Epithelial cell of prostate (primary cell): ENCODE data around the gene SLC24A3.

Experiments used
- DNase-seq: peaks from one replicate; pipeline ENCODE4 v3.0.0-alpha.2; 2011; ENCODE audit warnings: low read depth, low spot score
- H3K27ac ChIP-seq: fragments of 450-650 bp; 2 replicates; pipeline ENCODE4 v1.5.1; 2017; ENCODE audit warnings: mild to moderate bottlenecking

SLC24A3 gene

DNA sequence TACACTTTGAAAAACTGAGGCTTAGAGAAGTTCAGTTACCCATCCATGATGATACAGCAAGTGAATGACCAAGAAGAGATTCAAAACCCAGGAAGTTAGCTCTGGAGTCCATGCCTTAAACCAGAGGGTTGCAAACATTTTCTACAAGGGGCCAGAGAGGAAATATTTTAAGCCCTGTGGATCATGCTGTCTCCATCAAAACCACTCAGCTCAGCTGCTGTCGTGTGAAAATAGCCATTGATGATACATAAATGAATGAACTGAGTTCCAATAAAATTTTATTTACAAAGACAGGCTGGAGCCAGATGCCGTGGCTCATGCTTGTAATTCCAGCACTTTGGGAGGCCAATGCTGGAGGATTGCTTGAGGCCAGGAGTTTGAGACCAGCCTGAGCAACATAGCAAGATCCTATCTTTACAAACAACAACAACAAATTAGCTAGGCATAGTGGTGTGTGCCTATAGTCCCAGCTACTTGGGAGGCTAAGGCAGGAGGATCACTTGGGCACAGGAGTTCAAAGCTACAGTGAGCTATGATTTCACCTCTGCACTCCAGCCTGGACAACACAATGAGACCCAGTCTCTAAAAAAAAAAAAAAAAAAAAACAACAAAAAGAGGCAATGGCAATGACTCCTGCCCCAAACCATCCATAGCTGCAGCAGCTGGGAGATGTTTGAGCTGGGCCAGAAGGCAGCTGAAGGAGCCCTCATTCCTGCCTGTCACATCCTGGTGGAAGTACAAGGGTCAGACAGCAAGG, 501.6 kb downstream of the SLC24A3 start:
- no peak overlapping the region for H3K27ac ChIP-seq
- no peak for DNase-seq

- DNase-seq = no peak
- H3K27ac ChIP-seq = no peak overlapping the region
Measured at GRCh38 chr20:19714579-19714840, 502.1 kb downstream of the SLC24A3 start.

GRCh38 chr20:19715986-19716385, 503.5 kb downstream of the SLC24A3 start:
- no peak overlapping the region for H3K27ac ChIP-seq
- DNase-seq = no peak

DNA sequence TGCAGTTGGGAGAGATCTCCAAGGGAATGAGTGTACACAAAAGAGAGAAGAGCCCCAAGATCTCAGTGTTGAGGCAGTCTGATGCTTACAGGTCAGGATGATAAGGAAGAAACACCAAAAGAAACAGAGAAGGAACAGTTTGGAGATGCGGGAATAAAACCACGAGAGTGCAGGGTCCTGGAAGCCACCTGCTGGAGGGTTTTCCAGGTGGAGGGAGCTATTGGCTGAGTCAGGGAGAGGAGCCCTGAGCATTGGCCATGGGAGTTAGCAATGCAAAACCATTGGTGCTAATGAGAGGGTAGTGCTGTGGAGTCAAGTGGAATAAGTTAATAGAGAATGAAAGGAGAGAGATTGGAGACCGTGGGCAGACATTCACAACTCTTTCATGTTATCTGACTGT, 506.4 kb downstream of the SLC24A3 start:
- no peak for DNase-seq
- no peak overlapping the region for H3K27ac ChIP-seq

- no peak for DNase-seq
- H3K27ac ChIP-seq = no peak overlapping the region
Measured at GRCh38 chr20:19720991-19721390, 508.5 kb downstream of the SLC24A3 start.

GRCh38 chr20:19723051-19723450, 510.6 kb downstream of the SLC24A3 start:
- DNase-seq = no peak
- no peak overlapping the region for H3K27ac ChIP-seq

DNA sequence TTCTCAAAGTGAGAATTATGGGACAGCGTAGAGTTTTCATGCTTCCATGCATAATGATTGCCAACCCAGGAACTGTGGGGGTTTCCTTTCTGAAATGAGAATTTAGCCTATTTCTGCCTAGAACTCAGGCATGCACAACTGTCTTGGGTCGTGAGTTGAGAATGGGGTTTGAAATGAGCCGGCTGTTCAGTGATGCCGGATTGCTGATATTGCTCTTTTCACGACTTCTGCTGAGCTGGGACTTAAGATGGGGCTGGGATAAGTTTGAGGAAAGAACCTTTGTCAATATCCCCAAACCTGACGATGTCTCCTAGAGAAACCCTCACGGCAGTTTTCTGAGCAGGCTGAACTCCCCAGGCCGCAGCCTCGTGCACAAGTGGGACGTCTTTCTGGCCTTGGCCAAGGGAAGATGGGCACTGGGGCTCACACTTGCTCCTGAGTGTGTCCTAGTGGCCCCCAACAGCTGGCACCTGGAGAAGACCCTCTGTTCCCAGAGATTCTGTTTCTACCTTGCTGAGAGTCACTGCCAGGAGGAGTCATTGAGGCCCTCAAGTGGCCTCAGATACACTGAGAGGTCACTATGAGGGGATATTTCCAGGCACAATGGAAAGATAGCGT, 511.5 kb downstream of the SLC24A3 start:
- DNase-seq = no peak
- H3K27ac ChIP-seq = no peak overlapping the region

- H3K27ac ChIP-seq = no peak overlapping the region
- DNase-seq = no peak
Measured at GRCh38 chr20:19725373-19725772, 512.9 kb downstream of the SLC24A3 start.

- no peak for DNase-seq
- no peak overlapping the region for H3K27ac ChIP-seq
Measured at GRCh38 chr20:19725814-19726525, 513.5 kb downstream of the SLC24A3 start.

DNA sequence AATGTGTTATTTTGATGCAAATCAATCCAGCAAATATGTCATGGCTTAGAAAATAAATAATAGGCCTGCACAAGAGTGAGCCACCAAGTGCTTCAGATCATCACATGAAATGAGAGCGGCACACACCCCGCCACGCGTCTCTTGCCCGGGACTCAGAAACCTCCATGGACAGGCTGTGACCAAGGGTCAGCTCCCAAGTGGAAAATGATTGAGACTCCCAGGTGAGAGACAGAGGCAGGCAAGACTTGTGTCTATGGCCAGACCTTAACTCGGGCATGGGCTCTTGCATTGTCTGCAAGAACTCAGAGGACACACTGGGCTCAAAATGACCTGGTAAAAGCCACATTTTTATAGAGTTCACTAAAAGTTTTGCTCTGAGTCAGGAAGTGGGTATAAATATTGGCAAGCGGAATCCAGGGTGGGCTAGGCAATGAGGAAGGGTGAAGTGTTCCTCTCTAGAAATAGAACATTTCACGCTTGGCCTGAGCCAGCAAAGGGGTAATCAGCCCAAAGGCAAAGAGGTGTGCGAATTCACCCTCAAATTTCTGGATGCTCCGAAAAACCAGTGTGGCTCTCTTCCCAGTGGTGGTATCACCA, 514.9 kb downstream of the SLC24A3 start:
- H3K27ac ChIP-seq = no peak overlapping the region
- DNase-seq = no peak

DNA sequence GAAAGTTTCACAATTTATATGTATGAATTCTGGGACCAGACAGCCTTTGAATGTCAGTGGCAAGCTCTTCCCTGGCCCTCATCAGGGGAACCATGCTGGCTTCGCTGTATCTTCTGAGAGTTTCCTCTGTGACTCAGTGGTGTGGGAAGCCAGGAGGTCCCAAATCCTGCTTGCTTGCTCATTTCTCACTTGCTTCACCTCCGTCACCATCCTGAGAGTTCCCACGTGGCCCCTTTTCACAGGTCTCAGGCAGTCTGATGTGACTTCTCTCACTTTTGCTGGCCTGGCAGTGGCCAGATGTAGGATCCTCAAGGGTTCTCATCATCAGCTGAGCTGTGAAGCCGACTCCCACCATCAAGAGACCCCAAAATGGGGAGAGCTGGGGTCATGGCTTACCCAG, 517.2 kb downstream of the SLC24A3 start:
- H3K27ac ChIP-seq = no peak overlapping the region
- DNase-seq = no peak

GRCh38 chr20:19730706-19731105, 518.3 kb downstream of the SLC24A3 start:
- DNase-seq = no peak
- no peak overlapping the region for H3K27ac ChIP-seq

DNA sequence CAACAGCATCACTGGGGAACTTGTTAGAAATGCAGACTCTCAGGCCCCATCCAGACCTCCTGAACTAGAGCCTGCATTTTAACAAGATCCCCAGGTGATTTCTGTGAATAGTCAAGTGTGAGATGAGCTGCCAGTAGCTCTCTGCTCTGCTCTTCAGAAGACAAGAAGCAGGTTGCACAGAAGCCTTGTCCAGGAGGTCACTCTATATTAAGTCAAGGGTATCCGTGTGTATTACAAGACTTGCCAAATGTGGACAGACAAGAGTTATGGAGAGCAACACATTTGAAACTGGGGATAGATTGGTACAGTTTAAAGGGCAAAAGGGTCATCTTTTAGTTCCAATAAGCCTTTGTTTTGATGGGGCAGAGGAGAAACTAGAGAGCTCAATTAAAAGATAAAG, 522.4 kb downstream of the SLC24A3 start:
- DNase-seq = no peak
- H3K27ac ChIP-seq = peak overlapping the region; percentile 96

- DNase-seq = peak; percentile 95
- peak overlapping the region; percentile 96 for H3K27ac ChIP-seq
Measured at GRCh38 chr20:19735446-19735845, 523.0 kb downstream of the SLC24A3 start.

DNA sequence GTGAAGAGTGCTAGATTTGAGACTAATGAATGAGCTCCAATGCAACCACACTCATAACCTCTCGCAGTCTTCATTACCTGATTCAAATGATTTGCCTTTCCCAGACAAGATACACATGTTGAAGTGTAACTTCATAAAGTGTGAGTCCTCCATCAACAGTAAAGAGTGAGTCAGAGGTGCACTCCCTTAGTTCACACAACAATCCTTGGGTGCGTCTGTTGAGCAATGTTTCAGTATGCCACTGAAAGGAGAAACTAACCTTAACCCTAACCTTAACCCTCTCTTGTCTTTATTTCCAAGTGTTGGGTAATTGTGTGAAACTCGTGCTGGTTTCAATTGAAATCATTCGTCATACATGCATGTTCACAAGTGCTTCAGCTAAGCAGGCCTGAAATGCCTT, 524.6 kb downstream of the SLC24A3 start:
- peak overlapping the region; percentile 96 for H3K27ac ChIP-seq
- peak; percentile 99 for DNase-seq

GRCh38 chr20:19738951-19739350, 526.5 kb downstream of the SLC24A3 start:
- H3K27ac ChIP-seq = peak overlapping the region; percentile 96
- DNase-seq = peak; percentile 76

DNA sequence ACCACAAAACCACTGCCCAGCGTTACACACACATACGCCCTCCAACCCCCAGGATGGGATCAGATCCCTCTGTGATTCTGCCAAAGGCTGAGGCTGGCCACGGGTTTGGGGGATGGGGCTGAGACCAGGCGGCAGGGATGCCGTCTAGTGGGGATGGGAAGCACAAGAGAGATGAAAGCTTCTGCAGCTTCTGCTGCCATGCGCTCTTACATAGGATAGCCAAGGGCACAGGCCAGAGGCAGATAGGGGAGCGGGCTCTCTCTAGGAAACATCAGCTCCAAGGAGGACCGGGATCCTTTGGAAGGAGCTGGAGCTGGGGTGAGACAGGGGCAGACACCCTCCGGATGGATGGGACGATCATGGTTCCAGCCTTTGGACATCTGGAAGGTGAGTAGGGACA, 526.9 kb downstream of the SLC24A3 start:
- no peak for DNase-seq
- peak overlapping the region; percentile 96 for H3K27ac ChIP-seq

DNA sequence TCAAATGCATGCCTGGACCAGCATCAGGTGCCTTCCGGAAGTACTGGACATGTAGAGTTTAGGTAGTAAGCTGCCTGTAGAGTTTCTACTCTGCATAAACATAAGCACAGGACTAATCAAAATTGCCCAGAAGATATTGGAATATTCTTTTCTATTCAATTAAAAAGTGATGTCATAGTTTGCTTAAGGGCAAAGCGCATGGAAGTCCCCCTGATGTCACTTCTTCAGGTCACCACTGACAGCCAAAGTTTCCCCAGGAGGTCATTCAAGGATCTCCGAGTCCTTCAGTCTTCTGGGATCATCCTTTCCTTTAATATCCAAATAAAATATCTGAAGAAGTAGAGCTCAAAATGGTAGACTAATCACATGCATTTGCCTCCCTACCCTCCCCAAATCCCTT, 528.1 kb downstream of the SLC24A3 start:
- no peak overlapping the region for H3K27ac ChIP-seq
- DNase-seq = no peak

- H3K27ac ChIP-seq = no peak overlapping the region
- no peak for DNase-seq
Measured at GRCh38 chr20:19741924-19742323, 529.5 kb downstream of the SLC24A3 start.

GRCh38 chr20:19742974-19743639, 530.7 kb downstream of the SLC24A3 start:
- DNase-seq = no peak

DNA sequence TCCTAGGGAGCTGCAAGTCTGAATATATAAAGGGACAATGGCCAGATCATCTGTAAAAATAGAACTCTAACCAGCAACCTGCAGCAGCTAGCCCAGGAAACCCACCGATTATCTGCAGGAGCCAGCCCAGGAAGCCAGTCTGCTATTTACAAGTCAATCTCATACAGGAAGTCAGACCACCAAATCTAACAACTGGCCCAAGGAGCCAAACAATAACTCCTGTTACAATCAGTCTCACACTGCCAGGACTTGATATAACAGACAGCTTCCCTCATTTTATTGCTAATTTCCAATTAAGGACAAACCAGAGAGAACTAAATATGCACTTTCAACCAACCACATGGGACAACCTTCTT, 531.2 kb downstream of the SLC24A3 start:
- H3K27ac ChIP-seq = no peak overlapping the region
- no peak for DNase-seq

More at GRCh38 chr20:19742974-19743639, 530.7 kb downstream of the SLC24A3 start:
- no peak overlapping the region for H3K27ac ChIP-seq
